ENCODE results near the gene RPUSD1.

DNA sequence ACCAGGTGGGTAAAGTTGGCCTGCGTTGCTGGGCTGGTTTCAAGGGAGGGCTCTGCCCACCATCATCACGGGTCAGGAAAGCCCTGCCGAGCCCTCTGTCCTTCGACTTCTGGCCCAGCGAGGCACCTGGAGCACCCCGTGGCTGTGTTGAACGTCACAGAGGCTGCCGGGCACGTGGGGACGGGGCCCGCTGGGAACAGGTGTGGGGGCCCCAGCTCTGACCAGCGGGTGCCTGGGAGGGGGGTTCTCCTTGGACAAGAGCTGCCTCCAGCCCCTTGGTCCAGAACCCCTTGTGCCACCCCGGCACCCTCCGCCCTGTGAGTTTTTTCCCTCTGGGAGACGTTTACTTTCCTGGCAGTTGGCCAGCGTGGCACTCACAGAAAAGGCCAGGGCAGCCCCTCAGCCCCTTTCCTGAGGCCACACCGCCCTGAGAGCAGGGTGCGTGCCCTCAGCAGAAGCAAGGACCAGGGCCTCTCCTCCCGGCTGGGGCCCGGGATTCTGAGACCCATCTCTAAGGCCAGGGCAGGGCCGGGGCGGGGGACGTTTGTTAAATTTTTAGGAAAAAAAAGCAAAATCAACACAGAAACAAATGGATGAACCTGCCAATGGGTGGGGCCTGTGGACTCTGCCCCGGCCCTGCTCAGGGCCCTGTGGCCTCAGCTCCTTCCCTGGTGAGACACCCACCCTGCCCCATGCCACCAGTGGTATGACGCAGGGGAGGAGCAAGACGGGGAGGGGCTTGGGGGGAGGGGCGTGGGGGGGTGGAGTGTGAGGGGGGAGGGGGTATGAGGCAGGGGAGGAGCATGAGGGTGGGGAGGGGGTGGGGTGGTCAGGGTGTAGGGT is 43.6 kb upstream of the RPUSD1 start:
- TF ChIP-seq, protein P1, sequence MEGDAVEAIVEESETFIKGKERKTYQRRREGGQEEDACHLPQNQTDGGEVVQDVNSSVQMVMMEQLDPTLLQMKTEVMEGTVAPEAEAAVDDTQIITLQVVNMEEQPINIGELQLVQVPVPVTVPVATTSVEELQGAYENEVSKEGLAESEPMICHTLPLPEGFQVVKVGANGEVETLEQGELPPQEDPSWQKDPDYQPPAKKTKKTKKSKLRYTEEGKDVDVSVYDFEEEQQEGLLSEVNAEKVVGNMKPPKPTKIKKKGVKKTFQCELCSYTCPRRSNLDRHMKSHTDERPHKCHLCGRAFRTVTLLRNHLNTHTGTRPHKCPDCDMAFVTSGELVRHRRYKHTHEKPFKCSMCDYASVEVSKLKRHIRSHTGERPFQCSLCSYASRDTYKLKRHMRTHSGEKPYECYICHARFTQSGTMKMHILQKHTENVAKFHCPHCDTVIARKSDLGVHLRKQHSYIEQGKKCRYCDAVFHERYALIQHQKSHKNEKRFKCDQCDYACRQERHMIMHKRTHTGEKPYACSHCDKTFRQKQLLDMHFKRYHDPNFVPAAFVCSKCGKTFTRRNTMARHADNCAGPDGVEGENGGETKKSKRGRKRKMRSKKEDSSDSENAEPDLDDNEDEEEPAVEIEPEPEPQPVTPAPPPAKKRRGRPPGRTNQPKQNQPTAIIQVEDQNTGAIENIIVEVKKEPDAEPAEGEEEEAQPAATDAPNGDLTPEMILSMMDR (conservative IDR thresholded peaks at IDR 0.05; ENCODE audit: low read depth, low read length): no peak
- no peak for TF ChIP-seq EZH2 (IDR thresholded peaks at IDR 0.05; ENCODE audit: borderline replicate concordance, low read depth, low read length, poor library complexity, severe bottlenecking)

Data from A673 (cell line).